AG08396 (cell line): ENCODE data around the gene HNRNPU.

Experiments
- DNase-seq: peaks from one replicate; pipeline ENCODE4 v3.0.0; 2012; ENCODE audit warnings: low spot score, mixed read lengths

The HNRNPU gene

DNA sequence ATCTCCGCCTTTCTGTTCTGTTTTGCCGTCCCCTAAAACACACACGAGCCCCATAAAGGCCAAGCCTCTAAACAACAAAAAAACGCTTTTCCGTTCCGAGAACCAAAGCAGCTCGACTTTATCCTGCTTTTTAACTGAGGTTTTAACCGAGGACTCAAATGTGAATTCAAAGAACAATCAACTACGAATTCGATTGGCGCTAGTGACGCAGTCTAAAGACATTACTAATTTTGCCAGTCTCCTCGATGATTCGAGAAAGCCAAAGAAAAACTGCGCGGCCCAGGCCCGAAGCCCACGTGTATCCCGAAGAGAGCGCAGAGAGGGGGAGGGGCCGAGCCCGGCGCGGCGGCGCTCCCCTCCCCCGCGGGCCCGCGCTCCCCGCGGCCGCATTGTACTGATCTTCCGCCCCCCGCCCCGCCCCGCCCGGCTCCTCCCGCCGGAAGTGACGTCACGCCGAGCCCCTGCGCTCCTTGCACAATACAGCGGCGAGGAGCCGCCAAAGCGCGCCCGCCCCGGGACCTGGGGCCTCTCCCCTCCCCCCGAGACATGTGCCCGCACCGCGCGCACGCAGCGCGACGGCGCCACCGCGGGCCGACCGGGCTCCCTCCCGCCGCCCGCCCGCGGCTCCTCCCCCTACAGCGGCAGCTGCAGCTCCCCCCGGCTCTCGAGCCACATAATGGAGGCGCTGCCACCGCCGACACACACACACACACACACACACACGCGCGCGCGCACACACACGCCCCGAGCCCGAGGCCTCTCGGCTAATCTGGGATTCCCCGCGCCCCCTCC is 1.4 kb downstream of the HNRNPU start:
- peak; percentile 96 for DNase-seq

DNA sequence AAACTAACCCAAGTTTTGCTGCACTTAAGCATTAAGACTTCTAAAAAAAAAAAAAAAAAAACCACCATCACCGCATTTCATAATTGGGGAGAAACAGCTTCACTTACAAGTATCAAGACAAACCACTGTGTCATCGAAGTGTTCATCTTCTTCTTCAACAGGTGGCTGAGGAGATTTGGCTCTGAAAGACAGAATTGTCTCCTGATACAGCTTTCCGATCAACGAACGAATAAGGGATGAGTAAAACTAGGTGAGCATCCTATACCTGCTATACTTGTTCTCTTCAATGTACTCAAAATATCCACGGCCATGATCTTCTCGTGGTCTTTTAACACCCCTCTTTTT is 2.0 kb downstream of the HNRNPU start:
- DNase-seq, result no peak

DNA sequence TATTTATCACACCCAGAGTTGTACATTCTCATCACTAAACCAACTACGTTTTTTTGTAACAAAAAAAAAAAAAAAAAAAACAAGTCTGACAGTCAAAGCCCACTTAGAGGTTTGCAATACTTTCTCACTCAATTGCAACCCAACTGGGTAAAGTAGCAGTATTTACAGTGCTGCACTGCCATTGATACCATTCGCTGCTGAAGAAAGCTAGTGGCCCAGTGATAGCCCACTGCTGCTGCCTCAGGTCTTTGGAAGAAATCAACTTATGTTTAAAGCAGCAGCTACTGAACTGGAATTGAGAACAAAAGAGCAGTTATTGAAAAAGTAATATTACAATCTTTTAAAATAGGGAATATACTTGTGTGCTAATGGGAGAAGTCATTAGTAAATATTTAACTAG is 2.7 kb downstream of the HNRNPU start:
- no peak for DNase-seq

- no peak for DNase-seq
These were observed 3.3 kb downstream of the HNRNPU start for GRCh38 chr1:244860914-244861610.

DNA sequence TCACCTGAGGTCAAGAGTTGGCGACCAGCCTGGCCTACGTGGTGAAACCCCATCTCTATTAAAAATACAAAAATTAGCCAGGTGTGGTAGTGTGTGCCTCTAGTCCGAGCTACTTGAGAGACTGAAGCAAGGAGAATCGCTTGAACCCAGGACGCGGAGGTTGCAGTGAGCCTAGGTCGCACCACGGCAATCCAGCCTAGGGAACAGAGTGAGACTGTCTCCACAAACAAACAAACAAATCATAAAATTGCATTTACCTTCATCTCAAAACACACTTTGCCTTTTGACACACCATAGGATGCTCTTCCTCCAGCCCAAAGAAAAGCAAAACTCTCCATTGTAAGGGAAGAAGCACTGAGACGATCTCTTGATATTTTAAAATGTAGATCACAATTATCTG is 4.3 kb downstream of the HNRNPU start:
- DNase-seq, result no peak

- no peak for DNase-seq
These were observed 6.0 kb downstream of the HNRNPU start for GRCh38 chr1:244858357-244858756.

DNA sequence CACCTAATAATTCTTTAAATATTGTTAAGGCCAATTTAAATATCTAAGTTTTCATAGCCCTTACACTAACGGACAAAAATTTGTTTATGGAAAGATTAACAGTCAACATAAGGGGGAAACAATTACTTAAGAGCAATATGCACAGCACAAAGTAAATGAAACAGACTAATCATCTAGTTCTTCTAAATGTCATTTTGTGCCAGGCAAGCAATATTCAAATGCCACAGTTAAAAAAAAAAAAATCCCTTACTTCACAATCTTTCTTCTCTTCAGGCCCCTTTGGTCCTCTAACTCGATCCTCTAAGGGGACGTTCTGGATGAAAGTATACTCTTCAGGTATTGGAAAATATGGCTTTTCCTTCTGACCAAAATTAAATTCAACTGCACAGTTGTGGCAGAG is 6.6 kb downstream of the HNRNPU start:
- DNase-seq, result no peak

- DNase-seq, result no peak
These were observed 9.3 kb downstream of the HNRNPU start for GRCh38 chr1:244854865-244855578.

DNA sequence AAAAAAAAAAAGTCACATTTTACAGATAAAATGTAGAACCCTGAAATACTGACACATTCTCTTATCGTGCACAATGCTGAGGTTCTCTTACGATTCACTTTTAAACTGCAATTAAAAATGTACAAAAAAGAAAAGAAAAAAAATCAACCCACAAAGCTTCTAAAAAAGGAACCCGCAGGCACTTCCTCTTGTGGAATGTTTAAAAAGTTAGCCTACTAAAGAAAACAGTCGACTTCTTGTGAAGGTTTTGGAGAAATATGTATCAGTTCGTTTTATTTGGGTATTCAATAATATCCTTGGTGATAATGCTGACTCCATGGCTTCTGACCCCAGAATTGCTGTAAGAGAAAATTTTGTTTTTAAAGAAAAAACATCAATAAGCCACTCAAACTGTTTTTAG is 10.2 kb downstream of the HNRNPU start:
- no peak for DNase-seq

DNA sequence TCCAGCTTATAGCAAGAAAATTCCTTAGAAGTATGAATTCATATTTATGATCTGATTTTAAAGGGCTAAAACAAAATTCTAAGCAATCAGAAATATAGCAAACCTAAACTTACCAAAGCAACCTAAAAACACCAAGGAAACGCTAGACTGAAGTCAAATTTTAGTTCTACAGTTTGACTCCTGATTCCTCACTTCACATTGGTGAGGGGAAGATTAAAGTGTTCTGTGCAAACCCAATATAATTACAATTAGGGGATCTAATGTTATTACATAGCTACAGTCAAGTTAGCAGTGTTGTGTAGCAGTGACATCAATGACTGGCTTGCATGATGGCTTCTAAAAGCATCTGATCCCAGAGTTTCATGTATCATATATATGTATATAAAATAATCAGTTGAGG is 11.6 kb downstream of the HNRNPU start:
- DNase-seq, result no peak

- no peak for DNase-seq
These were observed 12.7 kb downstream of the HNRNPU start for GRCh38 chr1:244851546-244852231.

GRCh38 chr1:244850896-244851295 is 13.4 kb downstream of the HNRNPU start:
- DNase-seq, result no peak

GRCh38 chr1:244850099-244850852 is 14.1 kb downstream of the HNRNPU start:
- no peak for DNase-seq

DNA sequence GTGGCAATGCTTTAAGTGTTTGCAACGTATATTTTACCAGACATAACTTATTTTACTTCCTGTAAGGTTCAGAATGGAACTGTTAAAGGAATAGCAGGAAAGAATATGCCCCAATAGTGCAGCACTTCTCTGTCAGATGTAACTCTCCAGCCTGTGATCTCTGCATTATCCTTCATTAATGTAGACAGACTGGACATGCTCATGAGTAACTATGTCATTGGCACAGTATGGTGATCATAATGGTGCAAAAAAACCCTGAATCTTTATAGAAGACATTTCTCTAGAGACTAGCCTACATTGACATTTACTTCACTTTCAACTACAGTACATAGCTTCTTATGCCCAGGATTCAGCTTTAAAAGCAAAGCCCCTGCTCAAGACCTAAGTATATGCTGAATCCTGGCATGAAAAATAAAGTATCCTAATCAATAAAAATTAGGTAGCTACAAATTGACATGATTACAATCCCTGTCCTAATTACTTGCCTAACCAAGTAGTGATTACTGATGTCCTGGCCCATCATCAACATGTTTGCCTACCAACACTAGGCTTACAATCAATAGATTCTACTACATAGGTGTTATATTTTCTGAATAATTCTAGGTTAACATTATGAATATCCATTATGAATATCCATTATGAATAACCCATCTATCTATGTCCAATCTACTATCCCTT is 15.0 kb downstream of the HNRNPU start:
- DNase-seq, result no peak

GRCh38 chr1:244846653-244847052 is 17.7 kb downstream of the HNRNPU start:
- DNase-seq, result no peak

DNA sequence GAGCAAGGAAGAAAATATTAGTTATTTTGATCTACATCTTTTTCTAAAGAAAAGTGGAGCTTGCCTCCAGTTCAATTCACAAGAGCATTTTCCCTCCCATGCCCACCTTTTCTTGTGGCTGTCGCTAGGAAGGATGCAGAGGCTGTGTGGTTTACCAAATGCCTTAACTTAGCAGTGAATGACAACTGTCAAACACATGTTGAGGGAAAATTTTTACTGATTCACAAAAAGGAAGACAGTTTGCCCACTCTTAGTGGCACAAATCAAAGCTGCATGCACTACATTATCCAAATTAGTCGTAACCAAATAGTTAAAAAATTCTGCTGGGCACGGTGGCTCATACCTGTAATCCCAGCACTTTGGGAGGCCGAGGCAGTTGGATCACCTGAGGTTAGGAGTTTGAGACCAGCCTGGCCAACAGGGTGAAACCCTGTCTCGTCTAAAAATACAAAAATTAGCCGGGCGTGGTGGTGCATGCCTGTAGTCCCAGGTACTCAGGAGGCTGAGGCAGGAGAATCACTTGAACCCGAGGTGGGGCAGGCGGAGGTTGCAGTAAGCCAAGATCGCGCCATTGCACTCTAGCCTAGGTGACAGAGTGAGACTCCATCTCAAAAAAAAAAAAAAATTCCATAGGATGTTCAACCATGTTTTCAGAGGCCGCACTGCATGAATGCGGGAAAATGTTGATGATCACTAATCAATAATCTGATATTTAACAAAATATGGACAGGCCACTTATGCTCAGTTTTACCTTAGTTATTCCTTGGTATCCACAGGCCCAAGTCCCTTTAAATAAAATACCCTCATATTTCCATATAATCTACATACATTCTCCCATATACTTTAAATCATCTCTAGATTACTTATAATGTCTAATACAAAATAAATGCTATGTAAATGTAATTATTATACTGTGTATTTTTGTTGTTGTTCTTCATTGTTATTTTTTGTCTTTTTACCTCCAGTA is 19.9 kb downstream of the HNRNPU start:
- DNase-seq, result no peak

- DNase-seq, result no peak
These were observed 21.0 kb downstream of the HNRNPU start for GRCh38 chr1:244843148-244843978.

DNA sequence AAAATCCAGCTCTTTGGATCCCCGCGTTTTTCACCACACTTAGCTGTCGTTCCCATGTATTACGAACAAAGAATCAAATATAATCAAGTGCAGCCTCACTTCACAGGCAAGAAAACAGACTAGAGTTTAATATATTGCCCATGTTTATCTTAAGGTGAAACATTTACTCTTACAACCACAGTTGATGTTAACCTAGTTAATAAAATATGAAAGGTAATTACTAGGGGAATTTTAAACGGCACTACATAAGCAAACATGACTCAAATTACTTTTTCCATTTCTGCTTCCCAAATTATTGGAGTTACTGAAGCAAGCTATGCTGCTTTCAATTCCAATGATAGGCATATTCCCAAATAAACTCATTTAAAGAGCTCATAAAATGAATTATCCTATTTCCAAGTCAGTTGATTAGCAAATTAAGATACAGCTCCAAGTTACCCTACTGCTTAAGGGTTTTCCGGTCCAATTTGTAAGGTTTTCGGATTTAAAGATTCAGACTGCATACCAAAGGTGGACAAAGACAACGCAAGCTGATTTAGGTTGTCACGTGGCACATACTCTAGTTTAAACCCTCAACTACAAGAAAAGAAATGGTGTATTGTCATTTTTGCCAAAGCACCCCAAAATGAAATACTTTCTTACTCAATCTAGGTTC is 22.9 kb downstream of the HNRNPU start:
- no peak for DNase-seq
